ENCODE measurements around the gene LGALS1.

GRCh38 chr22:37643225-37643847, 32.1 kb upstream of the LGALS1 start:
- TF ChIP-seq CTCF (IDR thresholded peaks at IDR 0.05) = peak; percentile 89 to 95 (median 93)
- TF ChIP-seq POLR2A (IDR thresholded peaks at IDR 0.05) = no peak

Data from right lobe of liver (tissue), 4 donors.